ENCODE results near the gene EBF3. TPM values are rescaled to one million over a fixed set of nuclear protein-coding genes. Genes with fewer than 3 reads are reported as not detected.
A peak's percentile ranks its signal among the peaks of the same experiment; 100 is the strongest.

Gene EBF3
- total and polyA plus RNA-seq, 7 donors: 1.2 to 8.9 (median 4.5) TPM; not detected in 1

DNA sequence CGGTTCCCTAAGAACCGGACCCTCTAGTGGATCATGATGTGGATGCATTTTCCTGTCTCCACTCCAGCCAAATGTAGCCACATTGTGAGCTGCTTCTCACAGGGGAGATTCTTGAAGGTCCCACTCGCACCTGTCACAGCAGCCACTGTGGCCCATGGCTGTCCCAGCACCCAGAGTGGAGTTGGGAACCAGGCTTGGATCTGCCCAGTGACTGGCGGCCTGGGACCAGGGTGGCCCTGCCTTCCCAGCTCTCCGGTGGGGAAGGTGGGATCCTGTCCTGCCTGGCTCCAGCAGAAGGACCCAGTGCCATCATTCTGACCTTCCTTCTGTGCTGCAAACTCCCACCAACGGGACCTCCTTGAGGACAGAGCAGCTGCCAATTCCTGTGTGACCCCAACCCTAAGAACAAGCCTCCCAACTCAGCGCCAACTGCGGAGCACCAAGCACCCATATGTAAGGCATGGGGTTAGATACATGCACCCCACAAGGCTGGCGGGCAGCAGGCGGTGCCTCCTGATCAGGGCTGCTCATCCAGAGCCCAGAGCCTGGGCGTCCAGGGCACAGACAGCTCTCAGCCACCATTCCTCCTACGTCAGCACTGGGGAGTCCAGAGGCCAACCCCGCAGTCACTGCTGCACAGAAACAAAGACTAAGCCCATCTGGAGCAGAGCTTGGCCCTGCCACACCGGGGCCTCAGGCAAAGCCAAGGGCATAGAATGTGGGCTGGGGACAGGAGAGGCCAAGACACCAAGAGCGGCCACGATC, 28.8 kb downstream of the EBF3 start:
- no peaks in the 10 kb centered on the region for H3K9me3 ChIP-seq
- no peaks in the 10 kb centered on the region for H3K27me3 ChIP-seq
- intact Hi-C loops (cut with DNase I): no loop called here
- 91 to 94% methylated on average over 16 of the region's 16 CpGs for WGBS, 2 donors
- no peak overlapping the region for H3K27ac ChIP-seq
- no peaks in the 10 kb centered on the region for H3K4me1 ChIP-seq
- TF ChIP-seq POLR2A (IDR thresholded peaks at IDR 0.05) (no peak), POLR2AphosphoS5 (IDR thresholded peaks at IDR 0.05) (no peak), EP300 (IDR thresholded peaks at IDR 0.05) (no peak)
- TF ChIP-seq, protein P1, sequence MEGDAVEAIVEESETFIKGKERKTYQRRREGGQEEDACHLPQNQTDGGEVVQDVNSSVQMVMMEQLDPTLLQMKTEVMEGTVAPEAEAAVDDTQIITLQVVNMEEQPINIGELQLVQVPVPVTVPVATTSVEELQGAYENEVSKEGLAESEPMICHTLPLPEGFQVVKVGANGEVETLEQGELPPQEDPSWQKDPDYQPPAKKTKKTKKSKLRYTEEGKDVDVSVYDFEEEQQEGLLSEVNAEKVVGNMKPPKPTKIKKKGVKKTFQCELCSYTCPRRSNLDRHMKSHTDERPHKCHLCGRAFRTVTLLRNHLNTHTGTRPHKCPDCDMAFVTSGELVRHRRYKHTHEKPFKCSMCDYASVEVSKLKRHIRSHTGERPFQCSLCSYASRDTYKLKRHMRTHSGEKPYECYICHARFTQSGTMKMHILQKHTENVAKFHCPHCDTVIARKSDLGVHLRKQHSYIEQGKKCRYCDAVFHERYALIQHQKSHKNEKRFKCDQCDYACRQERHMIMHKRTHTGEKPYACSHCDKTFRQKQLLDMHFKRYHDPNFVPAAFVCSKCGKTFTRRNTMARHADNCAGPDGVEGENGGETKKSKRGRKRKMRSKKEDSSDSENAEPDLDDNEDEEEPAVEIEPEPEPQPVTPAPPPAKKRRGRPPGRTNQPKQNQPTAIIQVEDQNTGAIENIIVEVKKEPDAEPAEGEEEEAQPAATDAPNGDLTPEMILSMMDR (IDR thresholded peaks at IDR 0.05): no peak
- DNase-seq: peak; percentile 56
- H3K36me3 ChIP-seq: no peaks in the 10 kb centered on the region
- H3K4me3 ChIP-seq: no peak overlapping the region

DNA sequence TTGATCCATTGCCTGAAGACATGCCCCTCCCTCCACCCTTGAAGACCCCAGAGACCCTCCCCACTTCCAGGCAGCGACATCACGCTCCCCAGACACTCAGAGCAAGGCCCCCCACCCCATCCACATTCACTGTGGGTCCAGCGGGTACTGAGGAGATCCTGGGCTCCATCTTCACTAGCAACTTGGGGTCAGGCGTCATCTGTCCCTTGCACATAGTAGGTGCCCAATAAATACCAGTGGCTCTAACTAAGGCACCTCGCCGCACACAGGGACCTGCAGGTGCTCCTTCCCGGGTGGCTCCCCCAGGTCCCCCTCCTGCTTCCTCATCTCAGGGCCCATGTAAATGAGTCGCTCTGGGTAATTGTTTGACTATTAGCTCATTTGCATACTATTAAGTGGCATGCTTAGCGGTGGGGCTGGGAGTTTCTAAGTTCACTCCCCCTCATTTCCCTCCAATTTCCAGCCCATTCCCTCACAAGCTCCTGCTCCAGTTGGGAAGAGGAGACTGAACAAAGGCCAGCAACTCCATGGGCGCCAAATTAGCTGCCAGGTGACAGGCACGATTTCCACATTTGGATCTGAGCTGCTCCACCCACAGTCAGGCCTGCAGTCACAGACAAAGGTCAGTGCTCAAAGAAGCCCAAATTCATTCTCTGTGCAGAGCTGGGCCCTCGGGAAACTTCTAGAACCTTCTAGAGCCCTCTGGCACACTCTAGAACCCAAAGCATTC, 29.7 kb downstream of the EBF3 start:
- no peak overlapping the region for H3K27ac ChIP-seq
- intact Hi-C loops (cut with DNase I): no loop called here
- TF ChIP-seq, protein P1 (IDR thresholded peaks at IDR 0.05): no peak
- TF ChIP-seq EP300 (IDR thresholded peaks at IDR 0.05) (no peak), POLR2A (IDR thresholded peaks at IDR 0.05) (no peak), POLR2AphosphoS5 (IDR thresholded peaks at IDR 0.05) (no peak)
- 86 to 92% methylated on average over 12 of the region's 12 CpGs for WGBS, 2 donors
- no peak overlapping the region for H3K4me3 ChIP-seq
- no peaks in the 10 kb centered on the region for H3K36me3 ChIP-seq
- H3K4me1 ChIP-seq: no peaks in the 10 kb centered on the region
- H3K27me3 ChIP-seq: no peaks in the 10 kb centered on the region
- no peaks in the 10 kb centered on the region for H3K9me3 ChIP-seq
- DNase-seq: peak; percentile 29

DNA sequence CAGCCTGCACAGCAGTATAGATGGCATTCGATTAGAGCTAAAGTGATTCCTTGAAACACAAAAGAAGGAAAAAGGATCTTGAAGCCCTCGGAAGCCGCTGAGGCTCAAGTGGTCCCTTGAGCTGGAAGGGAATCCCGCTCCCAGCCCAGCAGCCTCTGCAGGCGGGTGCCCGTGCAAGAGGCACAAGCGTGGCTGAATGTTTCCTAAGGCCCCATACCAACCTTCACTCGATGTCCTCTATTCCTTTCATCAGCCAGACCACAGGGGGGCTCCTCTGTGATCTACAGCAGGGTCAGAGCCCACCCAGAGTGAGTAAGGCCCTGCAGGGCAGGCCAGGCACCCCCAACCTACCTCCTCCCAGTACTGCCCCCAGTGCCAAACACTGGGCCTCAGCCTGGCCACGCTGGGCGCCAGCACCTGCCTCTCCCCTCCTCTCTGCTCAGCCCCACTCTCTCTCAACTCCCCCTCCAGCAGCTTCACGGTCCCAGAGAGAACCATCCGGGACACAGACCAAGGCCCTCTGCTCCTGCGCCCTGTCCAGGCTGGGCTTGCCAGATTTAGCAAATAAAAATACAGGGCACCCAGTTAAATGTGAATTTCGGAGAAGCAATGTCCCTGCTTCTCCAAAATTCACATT, 30.5 kb downstream of the EBF3 start:
- H3K36me3 ChIP-seq: no peaks in the 10 kb centered on the region
- no peak for TF ChIP-seq POLR2AphosphoS5 (IDR thresholded peaks at IDR 0.05)
- no peak for TF ChIP-seq EP300 (IDR thresholded peaks at IDR 0.05)
- TF ChIP-seq, protein P1 (IDR thresholded peaks at IDR 0.05): no peak
- no peak for TF ChIP-seq POLR2A (IDR thresholded peaks at IDR 0.05)
- peak; percentile 40 for DNase-seq
- H3K27me3 ChIP-seq: no peaks in the 10 kb centered on the region
- H3K9me3 ChIP-seq: no peaks in the 10 kb centered on the region
- WGBS, 2 donors: 86 to 87% methylated on average over 14 of the region's 14 CpGs
- H3K27ac ChIP-seq: no peak overlapping the region
- no peak overlapping the region for H3K4me3 ChIP-seq
- no peaks in the 10 kb centered on the region for H3K4me1 ChIP-seq
- intact Hi-C loops (cut with DNase I): no loop called here

DNA sequence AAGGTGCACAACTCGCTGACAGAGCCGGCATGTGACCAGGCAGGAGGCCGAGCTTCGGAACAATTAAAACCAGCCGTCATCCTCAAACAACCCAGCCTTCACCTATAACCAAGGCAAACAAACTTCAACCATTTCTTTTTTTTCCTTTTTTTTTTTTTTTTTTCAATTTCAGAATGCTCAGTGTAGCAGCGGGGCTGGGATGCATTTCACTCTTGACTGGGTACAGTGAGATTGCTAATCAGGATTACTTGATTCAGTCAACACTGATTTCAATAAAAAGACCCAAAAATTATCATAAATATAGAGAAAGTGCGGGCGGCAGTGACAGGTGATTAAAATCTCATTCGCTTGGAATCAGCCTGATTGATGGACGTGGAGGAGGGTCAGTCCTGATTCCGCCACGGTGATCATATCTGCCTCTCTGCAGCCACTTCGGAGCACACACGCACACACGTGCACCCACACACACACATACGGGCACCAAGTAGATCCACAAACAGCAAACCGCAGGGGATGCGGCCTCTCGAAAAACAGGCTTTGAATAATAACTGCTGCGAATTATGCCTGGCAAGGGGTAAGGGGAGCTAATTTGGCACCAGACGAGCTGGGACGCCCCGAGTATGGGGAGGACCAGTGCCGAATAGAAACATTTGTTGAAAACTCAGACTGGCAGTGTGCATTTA, 31.2 kb downstream of the EBF3 start:
- peak; percentile 35 for DNase-seq
- no peaks in the 10 kb centered on the region for H3K36me3 ChIP-seq
- H3K4me3 ChIP-seq: no peak overlapping the region
- H3K27me3 ChIP-seq: no peaks in the 10 kb centered on the region
- no peaks in the 10 kb centered on the region for H3K4me1 ChIP-seq
- H3K27ac ChIP-seq: no peak overlapping the region
- 82 to 87% methylated on average over 24 of the region's 24 CpGs for WGBS, 2 donors
- no peaks in the 10 kb centered on the region for H3K9me3 ChIP-seq
- TF ChIP-seq POLR2A (IDR thresholded peaks at IDR 0.05): no peak
- TF ChIP-seq, protein P1 (IDR thresholded peaks at IDR 0.05): no peak
- TF ChIP-seq EP300 (IDR thresholded peaks at IDR 0.05): no peak
- TF ChIP-seq POLR2AphosphoS5 (IDR thresholded peaks at IDR 0.05): no peak
- intact Hi-C loops (cut with DNase I): no loop called here

All from sigmoid colon (tissue), 7 donors.